ENCODE data around the gene RBM19.

RBM19 gene

DNA sequence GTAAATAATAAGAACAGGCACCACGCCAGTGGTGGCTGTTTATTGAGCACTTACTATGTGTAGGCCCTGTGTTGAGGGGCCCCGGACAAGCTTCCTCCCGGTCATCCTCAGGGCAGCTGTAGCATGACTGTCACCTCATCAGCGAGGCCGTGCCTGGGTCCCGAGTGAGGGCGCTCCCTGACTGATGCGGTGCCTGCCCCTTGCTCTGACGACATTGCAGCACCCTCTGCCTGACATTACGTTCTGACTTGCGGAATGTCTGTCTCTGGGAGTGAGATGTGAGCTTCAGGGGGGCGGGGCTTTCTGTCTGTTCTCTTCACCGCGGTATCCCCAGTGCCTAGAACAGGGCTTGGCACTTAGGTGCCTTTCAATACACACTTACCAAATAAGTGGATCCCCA, 167.6 kb downstream of the RBM19 start:
- no peak for DNase-seq

DNA sequence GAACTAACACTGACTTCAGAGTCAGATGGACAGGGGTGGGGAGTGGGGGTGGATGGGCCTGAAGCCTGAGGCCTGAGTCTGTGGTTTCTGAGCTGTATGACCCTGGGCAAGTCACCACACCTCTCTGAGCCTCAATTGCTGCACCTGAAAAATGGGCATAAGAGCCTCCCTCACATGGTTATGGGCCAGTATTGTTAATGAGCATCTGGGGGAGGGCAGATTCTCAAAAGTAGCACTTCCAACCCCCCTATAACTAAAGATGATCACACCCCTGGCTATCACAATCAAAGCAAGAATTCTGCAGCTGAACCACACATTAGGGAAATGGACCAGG, 168.6 kb downstream of the RBM19 start:
- no peak for DNase-seq

DNA sequence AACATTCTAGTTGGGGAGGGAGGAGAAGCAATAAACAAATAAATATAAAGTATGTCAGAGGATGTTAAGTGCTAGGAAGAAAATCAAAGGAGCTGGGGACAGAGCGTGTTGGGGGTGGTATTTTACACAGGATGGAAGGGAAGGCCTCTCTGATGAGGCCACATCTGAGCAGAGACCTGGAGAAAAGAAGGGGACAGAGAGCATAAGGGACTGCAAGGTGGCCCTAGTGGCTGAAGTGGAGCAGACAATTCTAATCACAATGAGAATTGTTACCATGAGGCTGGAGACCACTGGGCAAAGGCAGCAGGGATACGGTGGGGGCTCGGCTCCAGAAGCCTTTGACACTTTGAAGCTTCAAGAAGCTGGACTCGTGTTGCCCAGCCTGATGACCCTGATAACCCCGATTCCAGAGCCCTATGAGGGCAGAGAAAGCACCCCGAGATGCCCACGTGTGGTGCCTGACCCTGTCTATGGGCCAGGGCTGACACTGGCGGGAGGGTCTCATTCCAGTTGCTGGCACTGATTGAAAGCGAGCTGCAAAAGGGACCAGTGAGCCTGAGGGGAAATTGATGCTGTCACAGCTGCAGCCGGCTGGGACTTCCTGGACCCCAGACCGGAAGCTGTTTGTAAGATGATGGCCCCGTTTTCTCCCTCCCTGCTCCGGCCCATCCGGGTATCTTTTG, 169.1 kb downstream of the RBM19 start:
- DNase-seq, result no peak

DNA sequence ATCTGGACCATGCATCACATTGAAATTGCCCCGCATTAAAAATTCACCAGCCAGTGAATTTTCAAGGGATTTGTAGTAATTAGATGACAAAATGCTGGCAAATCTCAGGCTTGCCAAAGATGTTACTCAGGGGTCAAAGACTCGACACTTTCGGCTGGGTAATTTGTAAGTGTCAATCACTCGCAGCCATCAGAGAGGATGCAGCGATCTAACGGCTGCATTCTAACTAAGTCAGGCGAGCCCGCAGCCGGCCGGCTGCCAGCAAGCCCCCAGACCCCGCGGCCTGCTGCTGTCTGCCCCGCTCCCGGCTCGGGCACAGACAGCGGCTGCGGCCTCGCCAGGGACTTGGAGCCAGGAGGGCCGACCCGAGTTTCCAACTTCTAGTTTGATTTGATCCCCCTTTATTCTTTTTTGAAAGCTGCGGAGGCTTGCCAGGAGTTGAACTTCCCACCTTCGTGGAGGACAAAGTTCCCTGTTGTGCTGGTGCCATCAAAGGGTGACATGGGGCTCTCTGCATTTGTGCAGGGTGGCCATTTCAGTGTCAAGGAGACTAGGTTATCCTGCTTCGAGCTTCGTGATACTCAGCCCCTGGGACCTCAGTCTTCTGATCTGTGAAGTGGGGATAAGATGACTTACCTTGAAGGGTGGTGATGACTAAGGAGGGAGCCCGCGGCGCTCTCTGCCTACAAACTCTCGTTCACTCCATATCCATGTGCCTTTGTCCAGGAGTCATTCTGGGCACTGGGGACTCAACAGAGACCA, 169.9 kb downstream of the RBM19 start:
- DNase-seq, result no peak

DNA sequence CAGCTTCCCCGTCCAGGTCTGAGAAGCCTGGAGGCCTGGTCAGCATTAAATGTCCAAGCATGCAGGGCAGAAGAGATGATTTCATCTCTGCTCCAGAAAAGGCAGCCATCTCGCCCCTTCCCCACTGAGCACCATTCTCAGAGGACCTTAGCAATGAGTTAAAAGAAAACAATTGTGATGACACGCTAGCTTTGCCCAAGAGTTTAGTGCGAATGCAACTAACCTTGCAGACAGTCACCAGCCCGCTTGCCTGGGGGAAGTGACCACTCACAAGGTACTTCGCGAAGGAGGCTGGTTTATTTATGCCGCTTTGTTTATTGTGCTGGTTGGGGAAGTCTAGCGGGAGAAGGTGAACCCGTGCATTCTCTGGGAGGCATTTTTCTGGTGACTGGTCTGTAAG, 170.7 kb downstream of the RBM19 start:
- no peak for DNase-seq

DNA sequence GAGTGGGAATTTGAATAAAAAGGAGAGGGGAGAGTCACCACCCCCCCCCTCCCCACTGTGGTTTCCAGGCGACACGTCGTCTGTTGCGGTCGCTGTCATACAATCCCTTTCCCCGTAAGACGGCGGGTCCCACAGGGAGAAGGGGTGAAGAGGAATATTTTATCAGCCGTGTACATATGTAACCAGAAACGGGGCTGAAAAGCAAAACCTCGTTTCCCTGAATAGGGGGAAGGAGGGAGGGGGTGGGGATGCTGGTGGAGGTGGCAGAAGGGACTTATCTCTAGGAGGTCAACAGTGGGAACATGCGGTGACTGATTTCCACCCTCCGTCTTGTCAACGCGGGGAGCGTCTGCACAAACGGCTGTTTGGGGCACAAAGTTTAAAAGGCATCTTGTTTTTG, 171.4 kb downstream of the RBM19 start:
- DNase-seq, result peak; percentile 71

DNA sequence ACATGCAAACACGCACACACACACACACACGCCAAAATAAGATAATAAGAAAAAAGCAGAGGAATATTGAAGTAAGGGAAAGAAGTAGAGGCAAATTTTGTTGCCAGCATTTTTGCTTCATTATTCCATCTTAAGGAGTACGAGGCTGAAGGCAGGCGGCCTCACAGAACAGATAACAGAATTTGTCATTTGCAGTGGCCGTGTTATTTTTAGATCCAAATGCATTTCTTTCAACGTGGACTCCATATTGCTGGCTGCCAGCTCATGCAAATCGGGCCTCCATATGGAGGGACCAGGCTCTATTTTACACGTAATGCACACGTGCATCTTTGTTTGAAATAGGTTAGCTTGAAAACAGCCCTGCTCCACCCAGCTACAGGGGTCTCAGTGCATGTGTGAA, 172.9 kb downstream of the RBM19 start:
- DNase-seq, result no peak

DNA sequence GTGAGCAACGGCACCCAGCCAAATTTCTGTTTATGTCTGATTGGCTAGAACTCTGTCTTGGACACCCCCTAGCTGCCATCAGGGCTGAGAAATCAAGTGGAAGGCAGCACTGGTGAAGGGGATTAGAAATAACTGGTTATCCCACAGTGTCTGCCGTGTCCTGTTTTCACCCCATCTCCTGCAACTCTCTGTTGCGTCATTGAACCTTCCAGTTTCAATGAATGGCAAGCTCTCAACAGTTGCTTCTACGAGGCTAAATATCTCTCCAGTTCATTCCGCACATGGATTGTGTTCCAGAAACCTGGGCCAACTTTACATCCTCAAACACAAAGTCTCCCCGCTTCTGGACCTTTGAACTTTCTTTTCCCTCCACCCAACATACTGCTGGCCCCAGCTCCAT, 173.7 kb downstream of the RBM19 start:
- DNase-seq, result no peak

DNA sequence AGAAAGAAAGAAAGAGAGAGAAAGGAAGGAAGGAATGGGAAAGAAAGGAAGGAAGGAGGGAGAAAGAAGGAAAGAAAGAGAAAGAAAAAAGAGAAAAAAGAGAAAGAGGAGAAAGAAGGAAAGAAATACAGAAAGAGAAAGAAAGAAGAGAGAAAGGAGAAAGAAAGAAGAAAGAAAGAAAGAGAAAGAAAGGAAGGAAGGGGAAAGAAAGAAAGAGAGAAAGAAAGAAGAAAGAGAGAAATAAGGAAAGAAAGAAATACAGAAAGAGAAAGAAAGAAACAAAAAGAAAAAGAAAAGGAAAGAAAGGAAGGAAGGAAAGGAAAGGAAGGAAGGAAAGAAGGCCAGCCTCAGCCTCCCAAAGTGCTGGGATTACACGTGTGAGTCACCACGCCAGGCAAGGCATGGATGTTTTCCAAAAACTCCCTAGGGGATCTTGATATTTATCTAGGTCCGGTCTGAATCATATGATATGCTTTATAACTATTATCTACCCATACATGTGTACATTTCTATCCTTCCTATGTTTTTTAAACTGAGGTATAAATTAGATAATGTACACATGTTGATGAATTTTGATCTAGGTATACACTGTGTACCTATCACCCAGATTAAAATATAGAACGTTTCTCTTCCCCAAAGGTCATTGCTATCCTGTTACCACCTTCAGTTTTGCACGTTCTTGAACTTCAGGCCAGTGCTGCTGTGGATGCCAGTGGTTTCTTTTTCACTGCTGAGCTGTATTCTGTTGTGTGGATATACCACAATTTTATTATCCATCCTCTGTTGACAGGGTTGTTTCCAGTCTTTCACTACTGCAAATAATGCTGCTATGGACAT, 177.9 kb downstream of the RBM19 start:
- no peak for DNase-seq

DNA sequence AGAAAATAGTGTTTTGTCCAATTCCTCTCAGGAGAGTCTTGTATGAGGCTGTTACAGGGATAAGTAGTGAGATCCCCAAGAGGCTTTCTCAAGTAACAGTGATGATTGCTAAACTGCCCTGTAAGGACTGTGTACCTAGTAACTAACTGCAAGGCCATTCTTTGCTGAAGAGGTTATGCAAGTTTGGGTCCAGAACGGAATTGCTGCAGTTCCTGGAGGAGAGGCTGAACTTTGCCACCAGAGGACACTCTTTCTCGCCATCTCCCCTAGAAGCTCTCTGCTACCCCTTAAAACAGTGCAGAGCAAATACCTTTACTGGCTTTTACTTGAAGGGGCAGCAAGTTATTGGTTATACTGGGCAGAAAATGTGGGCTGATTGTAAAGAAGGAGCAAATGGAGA, 180.0 kb downstream of the RBM19 start:
- DNase-seq, result no peak

DNA sequence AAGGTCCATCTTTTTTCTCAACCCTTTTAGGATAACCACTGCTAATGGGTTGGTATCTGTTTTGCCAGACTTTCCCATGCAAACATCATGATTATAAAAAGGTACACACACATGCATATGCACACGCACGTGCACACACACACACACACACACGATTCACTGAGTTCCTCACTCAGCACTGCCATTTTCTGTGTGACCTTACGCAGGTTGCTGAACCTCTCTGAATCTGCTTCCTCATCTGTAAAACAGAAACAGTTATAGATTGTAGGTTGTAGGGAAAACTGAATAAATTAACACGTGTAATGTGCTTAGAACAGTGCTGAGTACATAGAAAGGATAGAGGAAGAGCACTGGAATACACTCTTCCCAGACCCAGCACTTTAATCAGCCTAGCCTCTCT, 182.3 kb downstream of the RBM19 start:
- no peak for DNase-seq

DNA sequence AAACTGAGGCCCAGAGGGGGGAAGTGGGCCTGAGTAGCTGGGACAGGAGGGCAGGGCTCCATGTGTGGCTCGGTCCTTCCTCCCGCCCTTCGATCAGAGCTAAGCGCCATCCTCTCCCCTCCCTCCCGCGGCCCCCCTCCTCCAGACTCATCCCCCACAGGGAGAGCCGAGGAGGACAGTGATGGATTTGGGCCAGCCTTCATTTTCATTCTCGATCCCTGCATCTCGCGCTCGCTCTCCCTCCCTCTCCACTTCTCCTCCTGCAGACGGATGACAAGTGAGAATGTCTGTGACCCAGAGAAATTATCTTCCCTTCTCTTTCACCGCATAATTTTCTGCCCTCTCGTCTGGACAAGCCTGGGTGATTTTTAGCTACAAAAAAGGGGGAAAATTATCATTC, 183.3 kb downstream of the RBM19 start:
- no peak for DNase-seq

DNA sequence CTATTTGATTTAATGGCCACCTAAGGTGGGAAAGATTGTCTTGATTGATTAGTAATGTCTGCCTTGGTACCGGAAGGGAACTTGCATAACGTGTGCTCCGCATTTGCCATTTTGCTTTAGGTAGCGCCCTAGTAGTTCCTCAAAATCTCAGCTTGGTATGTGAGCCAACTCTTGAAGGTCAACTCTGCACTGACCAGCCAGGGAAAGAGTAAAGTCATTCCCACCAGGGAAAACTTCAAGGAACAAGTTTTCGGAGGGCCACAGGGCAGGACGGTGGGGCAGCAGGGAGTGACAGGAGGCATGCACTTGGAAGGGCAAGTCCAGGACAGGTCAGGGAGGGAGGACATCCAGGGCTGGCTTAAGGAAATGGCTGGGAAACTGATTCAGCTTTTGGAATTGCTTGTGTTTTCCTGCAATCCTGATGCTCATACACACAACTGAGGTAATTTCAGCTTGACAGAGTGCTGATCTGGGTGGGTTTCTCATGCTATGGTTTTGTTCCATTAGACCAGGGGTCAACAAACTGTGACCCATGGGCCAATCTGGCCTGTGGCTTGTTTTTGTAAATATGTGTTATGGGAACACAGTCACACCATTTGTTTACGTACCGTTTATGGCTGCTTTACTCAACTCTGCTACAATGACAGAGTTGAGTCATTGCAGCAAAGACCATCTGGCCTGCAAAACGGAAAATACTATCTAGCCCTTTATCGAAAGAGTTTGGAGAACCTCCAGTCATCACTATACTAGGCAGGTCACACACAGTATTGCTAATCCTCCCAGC, 184.5 kb downstream of the RBM19 start:
- no peak for DNase-seq

DNA sequence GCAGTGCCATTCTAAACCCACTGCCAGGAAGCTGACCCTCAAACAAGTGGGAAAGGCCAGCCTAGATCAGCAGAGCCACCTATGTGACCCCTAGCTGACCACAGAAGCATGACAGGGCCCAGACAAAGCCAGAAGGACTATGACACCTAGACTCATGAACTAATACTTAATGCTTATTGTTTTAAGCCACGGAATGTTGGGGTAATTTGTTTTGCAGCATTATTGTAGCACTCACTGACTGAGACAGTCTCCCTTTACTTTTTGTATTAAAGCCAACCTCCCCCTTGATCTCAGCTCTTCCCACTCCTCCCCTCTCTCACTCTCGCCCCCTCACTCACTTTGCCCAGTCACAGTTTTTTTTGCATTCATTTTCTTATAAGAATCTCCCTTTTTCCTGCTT, 186.4 kb downstream of the RBM19 start:
- DNase-seq, result no peak

DNA sequence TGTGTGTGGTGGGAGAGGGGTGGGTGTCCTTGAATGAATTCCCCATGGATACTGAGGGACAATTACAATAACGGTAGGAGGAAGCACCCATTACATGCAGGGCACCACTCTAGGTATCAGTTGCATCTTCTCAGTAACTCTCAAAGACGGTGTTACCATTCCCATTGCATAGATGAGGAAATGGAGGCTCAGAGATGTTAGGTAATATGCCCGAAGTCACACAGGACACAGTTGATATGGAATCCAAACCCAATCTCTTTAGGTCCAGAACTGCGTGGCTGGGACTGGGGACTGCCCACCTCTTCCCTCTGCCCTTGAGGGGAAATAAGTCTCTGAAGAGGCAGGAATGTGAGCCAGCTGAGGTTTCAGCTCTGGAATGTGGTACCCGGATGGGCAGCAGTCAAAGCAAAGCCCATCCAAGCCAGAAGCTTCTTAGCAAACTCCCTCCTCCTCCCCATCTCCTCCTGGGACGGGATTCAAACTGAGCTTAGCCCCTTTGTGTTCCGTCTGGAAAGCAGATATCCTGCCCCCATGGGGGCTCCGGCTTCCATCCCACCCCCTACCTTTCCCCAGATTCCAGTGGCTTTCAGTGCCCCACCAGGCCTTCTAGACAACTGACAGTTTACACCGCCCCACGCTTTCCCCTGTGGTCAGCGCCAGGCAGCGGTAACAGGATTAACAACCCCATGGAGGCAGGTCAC, 187.5 kb downstream of the RBM19 start:
- no peak for DNase-seq

DNA sequence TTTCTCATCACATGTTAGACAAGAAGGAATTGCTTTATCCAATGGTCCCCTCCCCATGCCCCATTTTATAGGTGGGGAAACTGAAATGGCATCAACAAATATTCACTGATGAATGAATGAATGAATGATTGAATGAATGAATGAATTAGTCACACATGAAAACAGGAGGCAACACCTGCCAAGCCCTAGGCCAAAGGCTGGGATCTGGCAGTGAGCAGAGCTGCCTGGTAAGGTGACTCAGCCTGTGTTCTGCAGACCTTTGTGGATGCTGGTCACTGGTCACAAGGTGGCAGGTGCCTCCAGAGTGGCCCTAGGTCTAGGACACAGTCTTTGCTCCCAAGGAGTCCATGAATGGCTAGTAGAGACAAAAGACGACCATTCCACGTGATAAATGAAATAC, 188.4 kb downstream of the RBM19 start:
- no peak for DNase-seq

DNA sequence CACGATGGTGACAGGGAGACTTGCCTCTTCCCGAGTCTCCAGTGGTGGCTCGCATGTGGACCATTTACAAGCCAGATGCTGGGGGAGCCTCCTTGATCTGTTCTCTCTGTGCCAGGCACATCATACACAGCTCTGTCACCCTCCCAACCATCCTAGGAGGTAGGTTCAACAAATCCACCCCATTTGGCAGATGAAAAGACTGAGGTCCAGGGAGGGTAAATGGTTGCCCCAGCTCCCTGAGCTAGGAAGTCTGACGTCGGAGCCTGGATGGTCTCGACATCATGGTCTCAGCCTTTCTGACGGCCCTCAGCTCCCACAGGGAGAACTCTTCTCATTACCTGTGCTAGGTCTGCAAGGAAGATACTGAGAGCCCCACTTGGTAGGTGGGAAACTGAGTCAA, 189.6 kb downstream of the RBM19 start:
- DNase-seq, result no peak

DNA sequence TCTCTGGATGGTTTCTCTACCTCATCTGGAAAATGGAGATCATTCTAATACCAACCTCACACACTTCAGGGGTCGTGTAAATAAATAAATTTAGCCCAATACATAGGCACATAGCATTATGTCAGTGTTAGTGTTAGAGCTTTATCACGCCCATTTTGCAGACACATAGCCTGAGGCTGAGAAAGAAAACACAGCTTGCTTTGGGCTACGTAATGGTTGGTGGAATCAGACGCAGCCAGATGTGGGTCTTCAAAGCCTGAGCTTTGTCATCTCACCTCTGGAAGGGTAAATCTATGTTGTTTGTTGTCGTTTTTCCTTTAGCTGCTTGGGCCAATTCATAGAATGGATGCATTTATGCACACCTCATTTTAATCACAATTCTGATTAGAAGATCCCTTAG, 191.6 kb downstream of the RBM19 start:
- DNase-seq, result no peak

DNA sequence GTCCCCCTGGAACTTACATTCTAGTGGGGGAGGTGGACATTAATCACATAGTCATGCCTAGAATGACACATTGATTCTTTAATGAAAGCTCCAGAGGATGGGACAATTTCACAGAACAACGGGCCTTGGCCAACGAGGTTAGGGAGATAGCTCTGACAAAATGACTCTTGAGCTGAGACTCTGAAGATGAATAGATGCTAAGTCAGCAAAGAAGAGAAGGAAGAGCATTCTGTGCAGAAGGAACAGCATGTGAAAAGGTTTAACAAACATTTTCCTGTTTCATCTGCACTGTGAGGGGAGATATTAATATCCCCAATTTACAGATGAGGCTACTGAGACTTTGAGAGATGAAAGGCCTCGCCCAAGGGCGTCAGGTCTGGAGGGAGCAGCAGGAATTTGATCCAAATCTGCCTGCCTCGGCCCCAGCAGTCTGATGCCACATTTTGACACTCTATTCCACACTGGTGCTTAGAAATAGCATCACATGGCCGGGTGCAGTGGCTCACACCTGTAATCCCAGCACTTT, 193.6 kb downstream of the RBM19 start:
- DNase-seq, result no peak

DNA sequence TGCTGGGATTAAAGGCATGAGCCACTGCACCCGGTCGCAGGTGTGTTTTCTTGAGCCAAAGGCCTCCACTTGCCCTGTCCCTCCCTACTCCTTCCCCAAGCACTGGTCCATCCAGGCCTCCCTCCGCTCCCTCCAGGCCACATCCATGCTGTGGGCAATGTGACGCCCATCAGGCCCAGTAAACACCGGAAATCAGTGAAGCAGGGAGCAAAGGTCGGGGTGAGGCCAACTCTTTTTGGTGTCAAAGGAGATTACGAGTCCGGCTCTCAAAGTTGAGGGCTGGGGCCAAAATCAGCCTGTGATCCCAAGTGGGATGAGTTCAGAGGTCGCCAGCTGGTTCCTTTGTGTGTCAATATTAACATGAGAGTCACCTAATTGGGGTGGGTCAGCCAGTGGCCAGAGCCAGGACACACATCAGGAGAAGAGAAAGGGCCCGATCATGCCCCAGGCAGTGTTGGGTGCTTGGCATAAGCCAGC, 195.7 kb downstream of the RBM19 start:
- no peak for DNase-seq

DNA sequence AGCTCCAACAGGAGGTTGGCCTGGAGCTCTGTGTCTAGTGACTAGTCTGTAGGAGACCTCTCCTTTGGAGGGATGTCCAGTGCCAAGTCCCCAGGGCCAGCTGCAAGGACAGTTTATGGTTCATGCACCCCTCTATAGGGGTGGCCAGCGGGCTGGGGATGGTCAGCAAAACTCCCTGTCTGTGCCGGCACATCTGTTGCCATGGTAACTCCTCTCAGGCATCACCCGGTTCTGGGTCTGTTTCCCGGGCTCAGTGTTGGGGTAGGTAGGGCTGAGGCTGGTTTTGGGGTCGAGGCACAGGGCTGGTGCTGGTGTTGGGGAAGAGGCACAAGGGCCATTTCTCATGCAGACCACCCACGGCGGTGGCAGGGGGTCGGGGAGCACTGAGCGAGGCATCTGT, 196.8 kb downstream of the RBM19 start:
- no peak for DNase-seq

DNA sequence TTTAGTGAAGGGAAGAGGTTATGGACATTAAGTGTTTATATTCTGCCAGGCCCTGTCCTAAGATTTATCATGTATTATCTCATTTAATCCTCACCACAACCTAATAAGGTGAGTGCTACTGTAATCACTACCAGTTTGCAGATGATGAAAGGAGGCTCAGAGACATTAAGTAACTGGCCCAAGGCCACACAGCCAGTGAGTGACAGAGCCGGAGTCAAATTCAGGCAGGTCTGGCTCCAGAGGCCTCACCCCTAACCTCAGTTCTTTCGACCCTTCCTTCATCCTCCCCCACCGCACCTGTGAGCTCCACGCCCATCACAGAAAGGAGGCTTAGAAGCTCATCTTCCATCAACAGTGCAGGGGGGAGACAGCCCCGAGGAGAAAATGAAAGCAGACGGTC, 197.3 kb downstream of the RBM19 start:
- no peak for DNase-seq

All from hematopoietic multipotent progenitor cell treated with erythropoietin and hydrocortisone succinate and interleukin-3 and kit ligand, for 8 days (in vitro differentiated cells).